ENCODE results near the gene LBP.
"Not testable (repeated sequence)": the region's sequence is repeated elsewhere in the genome, so short reads cannot be mapped to it uniquely, and the experiment has no call there.

The LBP gene

DNA sequence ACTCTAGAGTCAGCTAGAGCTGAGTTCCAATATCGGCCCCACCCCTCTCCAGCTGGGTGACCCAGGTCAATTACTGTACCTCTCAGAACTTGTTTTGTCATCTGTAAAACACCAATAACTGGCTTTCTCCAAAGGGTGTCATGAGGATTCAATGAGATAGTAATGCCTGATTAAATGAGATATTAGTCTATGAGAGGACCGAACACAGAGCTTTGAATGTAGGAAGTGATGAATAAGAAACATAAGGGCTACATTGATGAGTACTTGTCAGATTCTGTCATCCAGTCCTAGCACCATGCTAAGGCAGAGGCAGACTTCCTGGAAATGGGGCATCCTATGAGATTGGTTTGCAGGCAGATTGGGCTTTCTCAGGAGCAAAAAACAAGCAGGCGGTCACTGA lies 22.1 kb upstream of the LBP start:
- DNase-seq: no peak

DNA sequence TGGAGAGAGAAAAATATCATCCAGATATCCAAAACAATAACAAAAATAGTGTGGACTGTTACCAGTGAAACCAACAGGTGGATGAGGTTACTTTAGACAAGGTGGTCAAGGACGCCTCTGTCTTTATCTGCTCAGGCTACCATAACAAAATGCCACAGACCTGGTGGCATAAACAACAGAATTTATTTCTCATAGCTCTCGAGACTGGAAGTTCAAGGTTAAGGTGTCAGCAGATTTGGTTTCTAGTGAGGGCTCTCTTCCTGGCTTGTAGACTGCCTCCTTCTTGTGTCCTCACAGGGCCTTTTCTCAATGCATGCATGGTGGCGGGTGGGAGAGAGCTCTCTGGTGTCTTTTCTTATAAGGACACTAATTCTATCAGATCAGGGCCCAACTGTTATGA lies 21.1 kb upstream of the LBP start:
- no peak for DNase-seq

DNA sequence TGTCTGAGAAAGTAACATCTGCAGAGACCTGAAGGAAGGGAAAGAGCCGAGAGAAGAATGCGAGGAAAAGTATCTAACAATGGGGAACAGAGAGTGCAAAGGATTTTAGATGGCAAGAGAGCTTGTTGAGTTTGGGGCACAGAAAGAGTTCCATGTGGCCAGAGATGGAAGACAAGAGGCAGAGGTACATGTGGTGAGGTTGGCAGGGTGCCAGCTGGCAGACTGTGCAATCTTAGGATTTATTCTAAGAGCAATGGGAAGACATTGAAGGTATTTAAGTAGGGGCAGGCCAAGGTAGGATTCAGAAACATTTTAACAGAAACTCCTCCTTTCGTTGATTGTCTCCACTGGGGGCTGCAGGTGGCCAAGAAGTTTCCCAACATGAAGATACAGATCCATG lies 20.4 kb upstream of the LBP start:
- no peak for DNase-seq

DNA sequence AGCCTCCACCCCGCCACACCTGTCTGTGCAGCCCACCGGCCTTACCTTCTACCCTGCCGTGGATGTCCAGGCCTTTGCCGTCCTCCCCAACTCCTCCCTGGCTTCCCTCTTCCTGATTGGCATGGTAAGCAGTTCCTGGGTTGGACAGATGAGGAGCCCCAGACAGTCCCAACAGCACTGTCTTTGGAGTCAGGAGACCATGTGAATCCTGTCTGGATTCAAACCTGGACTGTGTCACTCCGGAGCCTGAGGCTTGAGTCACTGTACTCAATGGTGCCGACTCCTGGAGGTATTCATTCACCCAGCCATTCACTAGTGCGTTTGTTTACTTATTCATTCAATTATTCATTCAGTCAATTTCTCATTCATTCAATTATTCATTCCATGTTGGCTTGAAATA lies 20.0 kb upstream of the LBP start:
- no peak for DNase-seq

DNA sequence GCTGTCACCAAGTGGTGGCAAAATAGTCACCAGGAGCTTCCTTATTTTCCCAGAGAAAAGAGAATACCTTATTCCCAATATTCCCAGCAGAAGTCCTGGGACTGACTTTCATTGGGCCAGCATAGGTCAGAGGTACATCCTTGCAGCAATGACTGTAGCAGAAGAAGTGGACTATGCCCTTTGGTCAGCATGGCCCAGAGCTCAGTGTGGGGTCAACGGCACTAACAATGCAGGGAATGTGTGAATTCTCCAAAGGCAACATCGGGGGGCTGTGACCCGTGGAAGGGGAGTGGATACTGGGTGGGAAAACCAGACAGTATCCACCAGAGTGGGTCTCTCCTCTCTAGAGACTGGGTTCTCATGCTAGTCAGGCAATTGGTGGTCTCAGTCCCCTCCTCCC lies 15.6 kb upstream of the LBP start:
- DNase-seq: no peak

DNA sequence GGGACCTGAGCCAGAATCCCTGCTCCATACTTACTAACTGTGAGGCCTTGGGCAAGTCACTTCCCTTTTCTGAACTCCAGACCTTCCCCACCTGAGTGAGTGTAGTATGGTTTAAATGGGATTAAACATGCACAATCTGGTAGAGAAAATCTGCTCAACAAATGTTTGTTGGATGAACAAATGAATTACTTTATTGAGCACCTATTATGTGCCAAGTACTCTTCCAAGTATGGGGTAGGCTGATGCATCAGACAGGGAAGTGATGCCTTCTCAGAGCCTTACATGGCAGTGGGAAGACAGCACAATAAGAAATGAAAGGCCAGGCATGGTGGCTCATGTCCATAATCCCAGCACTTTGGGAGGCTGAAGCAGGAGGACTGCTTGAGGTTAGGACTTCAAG lies 15.0 kb upstream of the LBP start:
- no peak for DNase-seq

DNA sequence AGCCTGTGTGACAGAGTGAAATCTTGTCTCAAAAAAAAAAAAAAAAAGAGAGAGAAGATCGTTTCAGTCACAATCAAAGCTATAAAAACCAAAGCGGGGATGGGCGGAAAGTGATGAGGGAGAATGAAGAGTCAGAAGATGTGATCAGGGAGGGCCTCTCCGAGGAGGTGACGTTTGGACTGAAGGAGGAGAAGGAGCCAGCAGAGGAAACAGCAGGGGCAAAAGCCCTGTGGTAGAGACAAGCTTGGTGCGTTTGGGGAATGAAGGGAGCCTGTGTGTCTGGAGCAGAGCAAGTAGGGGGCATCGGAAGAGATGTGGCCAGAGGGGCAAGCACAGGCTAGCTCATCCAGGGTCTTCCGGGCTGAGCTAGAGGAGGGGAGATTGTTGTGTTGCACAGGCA lies 14.5 kb upstream of the LBP start:
- no peak for DNase-seq

DNA sequence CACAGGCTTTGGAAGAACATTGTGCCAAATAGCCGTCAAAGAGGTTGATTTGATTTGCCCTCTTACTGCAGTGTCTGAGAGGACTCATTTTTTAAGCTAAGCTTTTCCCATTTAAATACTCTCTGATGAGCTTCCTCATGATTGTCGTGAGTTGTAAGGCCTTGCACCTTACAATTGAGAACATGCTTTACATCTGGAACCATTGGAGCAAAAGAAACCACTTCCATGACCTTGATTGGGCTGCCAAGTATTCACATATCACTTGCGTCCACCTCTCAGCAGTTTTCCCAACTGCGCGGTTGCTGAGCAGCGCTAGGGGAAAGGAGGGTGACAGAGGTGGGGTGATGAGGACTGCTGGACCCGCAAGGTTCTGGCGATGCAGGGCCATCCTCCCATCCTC lies 12.3 kb upstream of the LBP start:
- no peak for DNase-seq

DNA sequence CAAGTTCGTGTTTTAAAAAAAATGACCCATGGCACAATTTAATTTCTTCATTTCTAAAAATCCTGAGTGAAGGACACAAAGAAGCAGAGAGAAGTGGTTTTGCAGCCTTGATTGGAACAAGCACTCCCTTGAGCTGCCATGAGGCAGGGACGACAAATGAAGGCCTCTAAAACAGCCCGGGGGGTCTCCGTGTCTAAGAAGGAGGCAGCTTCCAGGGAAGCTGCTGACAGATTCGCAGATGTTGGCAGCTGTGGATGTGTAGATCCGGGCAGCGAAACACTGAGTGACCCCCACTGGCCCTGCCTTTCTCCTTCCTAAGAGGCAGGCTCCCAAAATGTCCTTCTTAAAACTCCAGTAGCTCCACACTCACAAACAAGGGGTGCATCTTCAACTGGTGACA lies 9.6 kb upstream of the LBP start:
- no peak for DNase-seq

DNA sequence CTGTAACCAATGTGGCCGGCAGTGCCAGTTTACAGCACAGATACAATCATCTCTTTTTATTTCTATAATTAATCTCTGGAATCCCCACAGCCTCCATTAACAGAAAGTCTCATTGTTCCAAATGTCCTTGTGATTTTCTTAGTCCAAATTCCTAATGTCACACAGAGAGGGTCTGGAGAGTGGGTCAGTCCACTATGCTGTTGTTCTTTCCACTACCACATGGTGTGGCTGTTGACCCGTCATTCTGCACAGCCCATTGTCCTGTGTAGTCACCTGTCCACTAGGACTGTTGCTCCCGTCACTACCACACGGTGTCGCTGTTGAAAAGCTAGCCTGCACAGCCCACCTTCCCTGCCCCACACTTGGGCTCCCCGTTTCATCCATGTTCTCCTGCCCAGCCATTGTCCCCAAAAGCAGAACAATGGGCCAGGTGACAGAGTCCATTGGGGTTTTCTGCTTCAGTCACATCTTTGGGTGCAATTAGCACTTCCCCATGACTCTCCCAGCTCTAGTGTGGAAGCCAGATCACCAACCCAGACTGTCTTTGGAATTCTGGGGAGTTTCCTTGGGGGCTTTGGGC lies 8.6 kb upstream of the LBP start:
- DNase-seq: no peak

DNA sequence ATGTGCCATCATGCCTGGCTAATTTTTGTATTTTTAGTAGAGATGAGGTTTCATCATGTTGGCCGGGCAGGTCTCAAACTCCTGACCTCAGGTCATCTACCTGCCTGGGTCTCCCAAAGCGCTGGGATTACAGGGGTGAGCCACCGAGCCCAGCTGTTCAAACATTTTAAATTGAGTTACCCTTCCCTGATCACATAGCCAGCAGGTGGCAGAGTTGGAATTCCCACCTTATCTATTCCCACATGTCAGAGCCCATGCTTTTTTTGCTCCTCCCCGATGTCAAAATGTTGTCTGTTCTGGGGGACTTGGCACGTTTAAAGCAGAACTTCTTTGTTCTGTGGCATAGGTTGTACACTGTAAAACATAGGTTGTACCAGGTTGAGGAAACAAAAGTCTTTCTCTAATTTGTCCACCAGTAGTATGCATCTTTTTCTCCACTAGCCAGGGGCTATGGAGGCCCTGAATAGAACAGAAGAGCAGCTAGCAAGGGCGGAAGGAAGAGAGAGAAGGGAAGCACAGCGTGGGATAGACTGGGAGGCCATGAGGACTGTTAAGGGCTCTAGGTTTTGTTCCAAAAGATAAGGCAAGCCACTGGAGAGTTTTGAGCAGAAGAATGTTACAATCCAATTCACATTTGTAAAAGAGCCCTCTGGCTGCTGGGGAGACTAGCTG lies 7.3 kb upstream of the LBP start:
- no peak for DNase-seq

DNA sequence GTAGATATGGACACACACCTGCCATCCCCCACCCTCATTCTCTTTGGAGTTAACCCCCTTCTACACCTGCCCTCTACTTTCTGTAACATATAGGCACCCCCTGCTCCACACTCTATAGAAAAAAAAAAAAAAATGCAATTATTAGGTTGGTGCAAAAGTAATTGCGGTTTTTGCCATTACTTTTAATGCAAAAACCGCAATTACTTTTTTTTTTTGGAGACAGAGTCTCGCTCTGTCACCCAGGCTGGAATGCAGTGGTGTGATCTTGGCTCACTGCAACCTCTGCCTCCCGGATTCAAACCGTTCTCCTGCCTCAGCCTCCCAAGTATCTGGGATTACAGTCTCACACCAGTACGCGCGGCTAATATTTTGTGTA lies 6.8 kb upstream of the LBP start:
- not testable (repeated sequence) for DNase-seq

DNA sequence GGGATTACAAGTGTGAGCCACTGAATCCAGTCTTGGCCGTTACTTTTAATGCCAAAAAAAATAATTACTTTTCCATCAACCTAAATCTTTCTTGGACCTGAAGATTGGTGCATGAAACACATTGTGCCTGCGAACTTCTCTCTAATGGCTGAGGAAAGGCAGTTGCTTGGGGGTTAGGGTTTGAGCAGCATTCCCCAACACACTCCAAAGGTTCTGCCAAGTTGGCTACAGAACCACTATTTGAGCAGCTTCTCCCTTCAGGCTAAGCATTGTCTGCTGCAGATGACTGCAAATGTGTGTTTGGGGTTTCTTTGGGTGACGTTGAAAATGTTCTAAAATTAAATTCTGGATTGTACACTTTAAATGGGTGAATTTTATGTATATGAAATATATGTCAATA lies 6.3 kb upstream of the LBP start:
- no peak for DNase-seq

DNA sequence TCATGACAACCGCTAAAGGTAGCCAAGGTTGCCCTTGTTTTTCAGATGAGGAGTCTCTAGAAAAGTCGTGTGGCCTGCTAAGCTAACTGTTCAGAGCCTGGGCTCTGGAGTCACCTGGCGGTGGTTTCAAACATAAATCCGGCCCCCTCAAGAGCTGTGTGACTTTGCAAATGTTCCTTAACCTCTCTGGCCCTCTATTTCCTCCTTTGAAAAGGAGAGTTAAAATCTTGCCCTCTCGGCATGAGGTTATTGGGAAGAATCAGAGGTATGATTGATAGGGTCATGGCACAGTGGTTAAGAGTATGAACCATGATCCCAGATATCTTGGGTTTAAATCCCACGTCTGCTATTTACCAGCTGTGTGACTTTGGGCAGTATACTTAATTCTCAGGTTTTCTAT lies 5.6 kb upstream of the LBP start:
- no peak for DNase-seq

DNA sequence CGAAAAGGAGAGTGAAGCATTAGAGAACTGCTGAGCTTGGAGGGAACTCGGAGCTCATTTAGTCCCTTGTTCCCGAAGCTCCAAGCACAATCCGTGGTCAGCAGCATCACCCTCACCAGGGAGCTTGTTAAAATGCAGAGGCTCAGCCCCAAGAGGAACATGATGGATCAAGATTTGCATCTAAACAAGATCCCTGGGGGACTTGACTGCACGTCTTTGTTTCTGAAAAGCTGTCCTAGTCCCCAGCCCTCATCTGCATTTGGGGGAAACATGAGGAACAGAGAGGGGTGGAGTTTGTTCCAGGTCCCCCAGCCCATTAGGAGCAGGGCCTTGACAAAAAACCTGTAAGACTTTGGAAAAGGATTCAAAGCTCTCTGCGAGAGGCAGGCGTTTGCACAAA lies 4.1 kb upstream of the LBP start:
- no peak for DNase-seq

DNA sequence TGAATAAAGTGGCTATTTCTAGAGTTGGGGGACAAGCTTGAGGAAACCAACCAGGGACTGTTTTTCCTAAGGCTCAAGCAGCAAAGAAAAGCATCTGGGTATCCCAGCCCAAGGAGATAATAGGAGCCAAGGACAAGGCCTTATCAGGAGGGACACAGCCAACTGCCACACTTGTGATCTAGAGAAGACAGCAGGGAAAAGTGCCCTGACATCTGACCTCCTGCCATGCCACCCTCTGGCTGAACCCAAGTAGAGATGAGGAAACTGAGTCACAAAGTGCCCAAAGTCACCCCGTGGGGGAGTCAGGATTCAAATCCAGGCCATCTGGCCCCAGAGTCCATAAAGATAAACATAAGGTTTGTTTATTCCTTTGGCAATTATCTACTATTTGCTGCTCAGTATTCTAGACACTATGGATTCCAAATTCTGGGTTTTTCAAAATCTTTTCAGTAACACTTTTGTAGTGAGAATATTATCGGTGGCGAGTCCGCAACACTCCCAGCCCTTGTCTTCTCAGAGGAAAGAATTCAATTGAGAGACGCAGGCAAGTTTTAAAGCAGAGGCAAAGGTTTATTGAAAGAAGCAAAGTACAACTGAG lies 3.5 kb upstream of the LBP start:
- DNase-seq: no peak

DNA sequence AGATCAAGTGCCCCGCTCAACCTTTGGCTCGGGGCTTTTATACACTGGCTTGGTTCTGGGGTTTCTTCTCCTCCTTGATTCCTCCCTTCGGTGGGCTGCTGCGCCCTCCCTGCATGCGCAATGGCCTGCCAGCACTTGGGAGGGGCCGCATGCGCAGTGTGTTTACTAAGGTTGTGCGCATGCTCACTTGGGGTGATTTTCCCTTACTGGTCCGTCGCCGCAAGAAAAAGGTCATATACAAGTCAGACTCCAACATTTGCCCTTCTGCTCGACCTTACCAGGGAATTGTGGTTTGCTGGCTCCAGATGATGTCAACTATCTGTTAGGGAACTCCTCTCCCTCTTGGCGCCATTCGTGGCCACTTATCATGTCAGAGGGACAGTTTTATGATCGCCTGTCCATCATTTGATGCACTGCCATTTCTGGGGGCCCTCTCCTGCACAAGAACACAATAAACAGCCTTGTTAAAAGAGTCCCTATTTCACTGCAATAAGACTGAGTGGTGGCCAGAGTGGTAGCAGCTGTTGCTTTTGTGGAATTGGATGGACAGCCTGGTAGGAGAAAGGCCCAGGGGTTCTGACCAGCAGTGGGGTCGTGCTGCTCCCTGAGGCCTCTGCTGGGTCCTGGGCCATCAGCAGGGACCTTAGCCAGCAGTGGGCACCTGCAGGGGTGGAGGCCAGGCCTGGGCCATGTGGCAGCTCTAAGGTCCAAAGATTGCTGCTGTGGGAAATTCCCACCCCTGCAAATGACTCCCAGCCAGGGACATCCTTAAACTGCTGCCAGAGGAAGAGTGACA lies 2.8 kb upstream of the LBP start:
- no peak for DNase-seq

DNA sequence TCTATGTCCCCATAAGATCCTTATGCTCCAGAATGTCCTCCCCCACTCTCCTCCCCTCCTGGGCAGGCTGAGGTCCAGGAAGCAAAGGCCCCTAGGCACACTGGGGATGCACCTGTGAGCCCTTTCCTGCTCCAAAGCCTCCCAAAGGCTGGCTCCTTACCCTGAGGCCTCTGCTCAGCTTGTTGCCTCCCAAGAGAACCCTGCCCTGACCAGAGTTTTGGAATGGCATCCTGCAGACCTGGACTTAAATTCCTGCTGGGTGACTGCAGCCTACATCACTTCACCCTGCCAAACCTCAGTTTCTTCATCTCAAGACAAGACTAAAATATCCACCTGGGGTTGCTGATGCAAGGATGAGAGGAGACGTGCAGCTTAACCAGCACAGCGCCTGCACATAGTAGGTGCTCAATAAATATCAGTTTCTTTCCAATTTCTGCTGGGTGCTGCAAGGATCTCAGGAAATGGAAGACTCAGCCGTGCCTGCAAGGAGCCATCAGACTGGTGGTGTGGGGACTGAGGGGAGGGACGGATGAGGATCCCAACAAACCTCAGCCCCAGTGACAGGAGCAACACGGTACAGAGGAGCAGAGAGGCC lies 2.1 kb upstream of the LBP start:
- no peak for DNase-seq

DNA sequence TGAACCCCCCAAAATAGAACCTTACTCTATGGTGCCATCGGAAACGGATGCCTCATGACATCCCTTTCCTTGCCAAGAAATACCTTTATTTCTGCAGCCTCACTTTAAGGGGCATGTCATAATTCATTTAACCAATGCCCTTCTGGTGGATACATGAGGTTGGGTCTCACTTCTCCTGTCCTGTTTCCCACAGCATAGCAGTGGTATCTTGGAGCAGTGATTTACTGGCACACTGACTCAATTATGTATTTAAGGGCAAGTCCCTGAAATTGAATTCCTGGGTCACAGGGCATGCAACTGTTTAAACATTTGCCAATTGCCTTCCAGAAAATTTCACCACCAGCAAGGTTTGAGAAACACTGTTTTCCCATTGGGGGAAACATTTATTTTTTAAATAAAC lies 639 bp upstream of the LBP start:
- no peak for DNase-seq

DNA sequence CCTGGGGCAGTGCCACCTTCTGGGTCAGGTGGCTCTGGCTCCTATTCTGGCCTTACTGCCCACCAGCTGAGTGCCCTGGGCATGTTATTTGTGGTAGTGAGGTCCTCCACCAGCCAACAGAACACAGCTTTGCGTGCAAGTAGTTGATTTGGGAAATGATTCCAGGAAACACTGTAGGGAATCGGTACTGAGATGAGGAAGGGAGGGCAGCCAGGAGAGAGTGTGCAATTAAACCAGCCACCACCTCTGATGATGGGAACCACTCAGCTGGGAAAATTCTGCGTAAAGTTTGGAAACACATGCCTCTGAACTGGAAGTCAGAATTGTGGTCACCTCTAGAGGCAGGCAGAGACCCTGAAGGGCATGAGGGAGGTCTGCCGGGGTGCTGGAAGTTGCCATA lies 459 bp downstream of the LBP start:
- no peak for DNase-seq

DNA sequence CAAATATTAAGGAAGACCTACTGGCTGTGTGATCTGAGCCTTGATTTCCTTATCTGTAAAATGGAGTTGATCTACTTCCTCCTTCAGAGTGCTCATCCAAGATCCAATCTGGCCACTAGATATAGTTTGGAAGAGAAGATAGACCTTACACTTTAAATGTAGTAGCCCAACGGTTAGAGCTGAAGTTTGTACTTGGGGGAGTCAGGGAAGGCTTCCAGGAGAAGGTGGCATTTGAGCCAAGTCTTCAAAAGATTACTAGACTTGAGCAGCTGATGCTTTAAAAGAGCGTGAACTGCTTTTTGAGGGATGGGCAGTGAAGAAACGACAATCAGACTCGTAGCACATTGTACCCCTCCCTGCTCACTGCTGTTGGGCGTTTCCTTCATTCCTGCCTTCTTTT lies 3.6 kb downstream of the LBP start:
- no peak for DNase-seq

DNA sequence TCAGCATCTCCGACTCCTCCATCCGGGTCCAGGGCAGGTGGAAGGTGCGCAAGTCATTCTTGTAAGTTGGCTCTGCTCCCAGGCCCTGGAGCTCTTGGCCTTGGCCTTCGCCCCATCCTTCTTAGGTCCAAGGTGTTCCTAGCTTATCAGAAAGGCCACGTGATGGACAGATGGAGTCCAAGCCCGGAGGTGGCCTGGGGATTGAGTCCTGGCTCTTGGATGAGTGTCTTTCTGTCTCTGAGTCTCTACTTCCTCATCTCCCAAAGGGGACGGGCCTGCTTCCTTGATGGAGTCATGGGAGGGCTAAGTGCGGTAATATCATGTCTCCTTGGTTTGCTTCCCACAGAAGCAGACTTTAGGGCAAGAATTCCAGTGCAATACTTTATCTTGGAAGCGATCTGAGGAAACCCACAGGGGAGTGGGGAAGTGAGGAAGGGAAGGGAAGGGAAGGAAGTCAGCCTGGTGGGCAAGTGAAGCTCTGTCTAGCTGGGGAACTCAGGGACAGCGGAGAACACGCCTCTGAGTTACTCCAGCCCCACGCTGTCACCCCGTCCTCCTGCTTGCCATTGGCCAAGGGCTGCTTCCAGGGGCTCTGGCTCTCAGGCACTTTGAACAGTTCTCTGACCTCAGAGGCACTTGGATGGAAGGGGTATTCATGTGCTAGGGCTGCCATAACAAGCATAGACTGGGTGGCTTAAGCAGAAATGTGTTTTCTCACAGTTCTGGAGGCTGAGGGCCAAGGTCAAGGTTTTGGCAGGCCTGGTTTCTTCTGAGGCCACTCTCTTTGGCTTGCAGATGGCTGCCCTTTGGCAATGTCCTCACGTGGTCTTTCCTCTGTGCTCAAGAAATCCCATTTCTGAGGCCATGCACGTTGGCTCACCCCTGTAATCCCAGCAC lies 4.8 kb downstream of the LBP start:
- DNase-seq: no peak

DNA sequence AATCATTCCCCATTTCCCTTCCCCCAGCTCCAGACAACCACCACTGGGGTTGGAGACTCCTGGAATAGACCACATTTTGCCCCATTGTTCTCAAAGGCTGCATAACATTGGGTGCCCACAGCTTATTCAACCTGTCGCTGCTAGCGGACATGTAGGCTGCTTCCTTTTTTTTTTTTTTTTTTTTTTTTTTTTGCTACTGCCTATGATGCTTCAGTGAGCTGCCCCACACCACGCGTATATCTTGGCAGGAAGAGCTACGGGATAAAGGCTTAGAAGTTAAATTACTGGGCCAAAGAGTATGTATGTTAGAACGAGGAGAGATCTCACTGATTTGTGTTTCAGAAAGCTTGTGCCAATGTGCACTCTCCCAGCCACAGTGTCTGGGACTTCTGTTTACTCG lies 7.0 kb downstream of the LBP start:
- DNase-seq: no peak
